ENCODE data around the gene SOX13.

SOX13 gene

DNA sequence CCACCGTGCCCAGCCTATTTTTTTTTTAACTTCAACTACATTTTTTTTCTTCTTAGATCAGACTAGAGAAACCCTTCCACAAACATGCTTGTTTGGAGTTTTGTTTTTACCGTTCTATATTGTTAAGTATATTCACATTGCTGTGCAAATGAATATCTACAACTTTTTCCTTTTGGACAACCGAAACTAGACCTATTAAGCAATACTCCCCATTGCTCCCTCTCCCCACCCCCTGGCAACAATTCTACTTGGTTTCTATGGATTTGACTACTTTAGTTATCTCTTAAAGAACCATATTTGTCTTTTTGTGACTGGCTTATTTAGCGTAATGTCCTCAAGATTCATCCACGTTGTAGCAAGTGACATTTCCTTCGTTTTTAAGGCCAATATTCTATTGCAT is 59.8 kb downstream of the SOX13 start:
- DNase-seq: no peak

DNA sequence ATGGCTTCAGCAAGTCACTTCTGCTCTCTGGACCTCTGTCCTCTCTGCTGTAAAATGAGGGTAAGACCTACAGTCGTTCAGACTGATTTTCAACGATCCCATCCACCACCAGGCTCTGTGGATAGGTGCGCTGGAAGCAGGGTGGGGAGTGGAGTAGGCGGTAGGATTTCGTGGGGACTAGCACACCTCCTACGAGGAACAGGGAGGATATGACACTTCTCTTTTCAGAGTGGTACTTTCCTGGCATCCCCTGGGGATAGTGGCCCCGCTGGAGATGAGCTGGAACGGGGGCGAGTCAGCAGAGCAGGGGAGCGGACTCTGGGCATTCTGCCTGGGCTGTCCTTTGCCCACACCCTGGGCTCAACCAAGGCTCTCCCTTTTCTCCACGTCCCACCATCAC is 61.2 kb downstream of the SOX13 start:
- DNase-seq: no peak

DNA sequence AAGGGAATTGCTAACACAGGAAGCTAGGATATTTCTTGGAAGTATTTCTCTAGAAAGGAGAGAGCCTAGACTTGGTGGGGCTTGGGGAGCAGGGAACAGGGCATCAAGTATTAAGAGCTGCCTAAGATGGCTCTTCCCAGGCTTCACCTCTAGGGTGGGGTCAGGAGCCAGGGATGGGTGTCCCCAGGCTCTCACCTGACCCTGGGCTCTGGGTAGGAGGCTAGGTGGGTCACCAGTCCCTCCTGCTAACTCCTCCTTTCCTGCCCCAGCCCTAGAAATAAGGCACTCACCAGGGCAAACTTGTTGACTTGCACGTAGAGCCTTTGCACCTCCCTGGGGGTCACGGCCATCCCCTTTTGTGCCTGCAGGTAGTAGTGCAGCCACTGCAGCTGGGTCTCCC is 63.9 kb downstream of the SOX13 start:
- no peak for DNase-seq

- no peak for DNase-seq
Measured at GRCh38 chr1:204139088-204139487, 66.2 kb downstream of the SOX13 start.

DNA sequence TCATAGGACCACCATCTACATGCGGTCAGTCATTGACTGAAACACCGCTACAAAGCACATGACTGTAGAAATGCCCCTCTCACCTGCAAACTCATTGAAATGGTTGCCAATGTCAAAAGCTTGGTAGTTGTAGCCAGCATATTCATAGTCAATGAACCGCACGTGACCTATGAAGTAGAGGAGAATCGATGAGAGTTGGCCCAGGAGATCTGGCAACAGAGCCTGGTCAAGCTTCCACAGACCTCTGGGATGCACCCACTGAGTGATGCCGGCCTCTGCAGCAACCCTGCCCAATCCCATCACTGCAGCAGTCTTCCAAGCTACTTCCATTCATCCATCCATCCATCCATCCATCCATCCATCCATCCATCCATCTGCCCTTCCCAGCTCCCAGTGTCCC is 67.0 kb downstream of the SOX13 start:
- no peak for DNase-seq

DNA sequence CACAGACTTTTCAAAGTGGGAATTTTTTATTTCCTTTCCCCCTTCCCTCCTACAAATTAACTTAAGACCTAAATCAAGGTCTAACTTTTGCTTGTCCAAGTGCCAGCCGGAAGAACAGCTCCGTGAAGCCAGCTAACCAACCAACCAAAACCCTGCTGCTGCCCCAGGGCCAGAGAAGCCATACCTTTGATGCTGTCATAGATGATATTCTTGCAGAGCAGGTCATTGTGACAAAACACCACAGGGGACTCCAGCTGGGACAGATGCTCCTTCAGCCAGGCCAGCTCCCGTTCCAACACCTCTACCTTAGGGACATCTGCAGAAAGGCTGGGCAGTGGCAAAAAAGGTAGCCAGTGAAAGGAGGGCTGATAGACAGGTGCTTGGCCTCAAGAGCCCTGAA is 68.2 kb downstream of the SOX13 start:
- DNase-seq: no peak

GRCh38 chr1:204142032-204142974 is 69.4 kb downstream of the SOX13 start:
- DNase-seq: no peak

DNA sequence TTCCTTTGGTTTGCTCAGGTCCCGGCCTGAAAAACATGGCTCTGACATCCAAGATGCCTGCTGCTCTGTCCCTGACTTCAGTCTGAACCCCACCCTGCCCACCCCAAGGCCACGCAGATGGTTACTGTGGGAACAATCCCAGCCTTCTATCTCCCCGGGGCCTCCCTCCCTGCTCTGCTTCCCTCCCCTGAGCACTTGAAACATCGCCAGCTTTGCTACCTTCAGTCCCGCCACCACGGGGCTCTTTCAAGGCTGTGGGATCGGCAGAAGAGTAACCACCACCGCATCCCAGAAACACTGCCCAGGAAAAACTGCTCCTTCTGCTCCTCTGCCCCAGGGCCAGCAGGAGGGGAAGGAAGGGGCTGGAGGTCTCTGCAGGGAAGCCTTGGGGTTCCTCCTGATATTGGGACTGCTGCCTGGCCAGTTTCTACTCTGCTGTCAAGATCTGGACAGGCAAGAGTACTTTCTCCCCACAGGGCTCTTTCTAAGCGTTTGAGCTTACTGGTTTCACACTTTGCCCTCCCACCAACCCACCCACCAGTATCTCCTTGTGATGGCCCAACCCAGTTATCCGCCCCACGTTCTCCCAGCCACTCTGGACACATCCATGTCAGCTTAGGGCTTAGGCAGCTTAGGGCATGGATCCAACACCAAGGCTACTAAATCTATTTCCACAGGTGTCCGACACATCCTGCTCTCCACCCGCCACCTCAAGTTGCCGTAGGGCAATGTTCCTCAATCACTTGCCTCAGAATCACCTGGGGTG is 70.5 kb downstream of the SOX13 start:
- no peak for DNase-seq

DNA sequence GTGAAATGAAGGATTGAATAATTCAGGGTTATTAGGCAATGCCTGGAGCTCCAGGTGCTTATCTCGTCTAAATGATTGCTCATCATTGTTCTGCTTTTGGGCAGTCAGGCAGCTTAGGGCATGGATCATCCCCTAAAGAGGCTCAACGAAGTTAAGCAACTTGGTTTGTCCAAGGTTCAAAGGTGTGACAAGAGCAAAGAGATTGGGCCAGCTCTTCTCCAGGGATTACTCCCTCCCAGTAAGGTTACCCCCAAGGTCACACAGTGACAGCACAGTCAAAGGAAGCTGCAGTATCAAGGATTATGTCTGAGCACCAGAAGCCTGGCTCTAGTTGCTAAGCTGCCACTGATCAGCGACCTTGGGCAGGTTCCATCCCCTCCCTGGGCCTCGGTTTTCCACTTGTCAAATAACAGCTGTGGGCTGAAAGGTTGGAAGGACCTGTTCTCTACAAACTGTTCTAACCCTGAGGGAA is 72.2 kb downstream of the SOX13 start:
- no peak for DNase-seq

DNA sequence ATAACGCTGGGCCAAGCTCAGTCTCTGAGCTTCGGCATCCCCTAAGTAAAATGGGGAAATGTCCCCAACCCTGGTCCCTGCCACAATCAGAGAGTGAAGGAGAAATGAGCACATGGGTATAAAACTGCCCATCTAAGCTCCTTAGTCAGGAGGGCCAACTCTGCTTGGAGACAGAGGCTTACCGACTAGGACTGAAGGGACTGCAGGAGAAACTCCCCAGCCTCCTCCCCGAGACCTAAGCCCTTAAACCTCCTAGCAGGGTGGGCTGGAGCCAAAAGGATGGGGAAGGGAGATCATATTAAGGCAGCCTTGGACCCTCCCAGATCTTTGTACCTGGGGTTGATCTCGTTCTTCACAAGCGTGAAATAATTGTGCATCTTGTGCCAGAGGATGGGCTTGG is 73.4 kb downstream of the SOX13 start:
- no peak for DNase-seq

GRCh38 chr1:204146965-204147364 is 74.0 kb downstream of the SOX13 start:
- no peak for DNase-seq

- DNase-seq: no peak
Measured at GRCh38 chr1:204147406-204148383, 74.8 kb downstream of the SOX13 start.

- DNase-seq: no peak
Measured at GRCh38 chr1:204149107-204149506, 76.2 kb downstream of the SOX13 start.

DNA sequence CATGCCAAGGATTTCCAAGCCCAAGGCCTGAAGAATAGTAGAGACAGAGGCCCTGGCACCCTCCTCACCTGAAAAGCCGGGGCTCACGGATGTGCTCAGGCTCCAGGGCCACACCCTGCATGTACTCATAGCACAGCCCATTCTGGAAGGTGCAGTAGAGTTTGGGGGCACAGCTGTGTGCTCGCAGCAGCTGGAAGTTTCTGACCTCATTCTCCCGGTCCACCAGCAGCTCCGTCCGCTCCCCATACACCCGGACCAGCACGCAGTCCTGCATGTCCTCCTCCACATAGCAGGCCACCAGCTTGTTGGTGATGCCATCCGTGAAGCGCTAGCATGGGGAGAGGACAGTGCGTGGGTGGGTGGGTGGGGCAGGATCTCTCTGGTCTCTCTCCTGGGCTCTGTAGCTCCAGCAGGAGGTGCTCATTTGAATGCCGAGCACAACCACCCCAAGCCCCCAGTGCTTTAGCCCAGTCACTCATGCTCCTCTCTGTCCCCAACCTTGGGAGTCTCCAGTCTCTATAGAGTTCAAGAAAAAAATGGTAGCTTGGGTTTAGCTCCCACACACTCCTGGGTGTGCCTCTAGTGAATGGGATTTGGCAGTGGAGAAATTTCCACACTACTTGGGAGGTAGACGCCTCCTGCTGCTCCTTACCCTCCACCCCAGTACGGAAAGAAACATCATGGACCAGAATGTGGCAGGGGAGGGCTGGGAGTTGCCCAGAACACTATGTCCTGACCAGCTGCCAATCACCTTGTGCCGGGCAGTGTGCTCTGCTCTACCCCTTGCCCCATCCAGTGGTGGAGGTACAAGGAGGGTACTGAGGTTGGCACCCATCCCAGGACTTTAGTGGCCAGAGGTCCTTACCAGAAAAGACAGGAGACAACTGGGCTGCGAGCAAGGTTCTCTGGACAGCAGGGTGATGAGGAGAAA is 77.0 kb downstream of the SOX13 start:
- DNase-seq: no peak

- DNase-seq: no peak
Measured at GRCh38 chr1:204150702-204151551, 78.0 kb downstream of the SOX13 start.

- peak in 1 of 2 donors; percentile 50 for DNase-seq
Measured at GRCh38 chr1:204151552-204152309, 78.8 kb downstream of the SOX13 start, which contains the start of gene ETNK2. ETNK2 (minus strand) TSS chr1:204152044; CDS start chr1:204151852, 192 bp downstream.

GRCh38 chr1:204152310-204153044 is 79.6 kb downstream of the SOX13 start:
- DNase-seq: no peak

GRCh38 chr1:204153667-204154066 is 80.8 kb downstream of the SOX13 start:
- no peak for DNase-seq

All from inflammatory macrophage (primary cell).